EL (cell line): ENCODE data around the gene NDUFB6.
A peak's percentile ranks its signal among the peaks of the same experiment; 100 is the strongest.
"Not testable (repeated sequence)": the region's sequence is repeated elsewhere in the genome, so short reads cannot be mapped to it uniquely, and the experiment has no call there.

Experiments
- DNase-seq: peaks from one replicate; pipeline ENCODE4 v3.0.0-alpha.2; 2016

NDUFB6 gene

GRCh38 chr9:32572900-32573523, at the start of gene NDUFB6:
TSS of gene NDUFB6 (minus strand) at chr9:32573159. CDS start at chr9:32573060, 99 bp downstream.
- DNase-seq = peak; percentile 93

GRCh38 chr9:32618261-32618660, 45.3 kb upstream of the NDUFB6 start:
- no peak for DNase-seq

GRCh38 chr9:32606811-32607210, 33.9 kb upstream of the NDUFB6 start:
- no peak for DNase-seq

- no peak for DNase-seq
Observed at GRCh38 chr9:32603914-32604852, 31.2 kb upstream of the NDUFB6 start.

GRCh38 chr9:32599021-32599420, 26.1 kb upstream of the NDUFB6 start:
- not testable (repeated sequence) for DNase-seq

GRCh38 chr9:32596936-32597335, 24.0 kb upstream of the NDUFB6 start:
- DNase-seq = no peak

GRCh38 chr9:32596096-32596865, 23.3 kb upstream of the NDUFB6 start:
- DNase-seq = no peak

GRCh38 chr9:32590898-32591297, 17.9 kb upstream of the NDUFB6 start:
- no peak for DNase-seq

- DNase-seq = no peak
Observed at GRCh38 chr9:32590476-32590875, 17.5 kb upstream of the NDUFB6 start.

- DNase-seq = peak; percentile 49
Observed at GRCh38 chr9:32589083-32589723, 16.2 kb upstream of the NDUFB6 start.

GRCh38 chr9:32587901-32588300, 14.9 kb upstream of the NDUFB6 start:
- no peak for DNase-seq

GRCh38 chr9:32584784-32585183, 11.8 kb upstream of the NDUFB6 start:
- DNase-seq = peak; percentile 28

- DNase-seq = peak; percentile 58
Observed at GRCh38 chr9:32581512-32582143, 8.7 kb upstream of the NDUFB6 start.

- no peak for DNase-seq
Observed at GRCh38 chr9:32580631-32581300, 7.8 kb upstream of the NDUFB6 start.

- DNase-seq = peak; percentile 59
Observed at GRCh38 chr9:32579706-32580331, 6.9 kb upstream of the NDUFB6 start.

- no peak for DNase-seq
Observed at GRCh38 chr9:32578976-32579375, 6.0 kb upstream of the NDUFB6 start.

- no peak for DNase-seq
Observed at GRCh38 chr9:32577316-32577715, 4.4 kb upstream of the NDUFB6 start.

- DNase-seq = no peak
Observed at GRCh38 chr9:32574858-32575257, 1.9 kb upstream of the NDUFB6 start.

- DNase-seq = no peak
Observed at GRCh38 chr9:32573821-32574220, 862 bp upstream of the NDUFB6 start.

- DNase-seq = peak; percentile 83
Observed at GRCh38 chr9:32571969-32572899, 725 bp downstream of the NDUFB6 start.
